ENCODE measurements around the gene LCT.
"Not testable (repeated sequence)": the region's sequence is repeated elsewhere in the genome, so short reads cannot be mapped to it uniquely, and the experiment has no call there.

The LCT gene

GRCh38 chr2:135836596-135837270 is at the start of gene LCT:
Gene LCT, minus strand, starts transcription at chr2:135837184. Its CDS starts 15 bp downstream, at chr2:135837169.
- no peak for DNase-seq

GRCh38 chr2:135885709-135886108 is 48.7 kb upstream of the LCT start:
- no peak for DNase-seq

- no peak for DNase-seq
Observed at GRCh38 chr2:135882415-135882814, 45.4 kb upstream of the LCT start.

GRCh38 chr2:135876770-135877169 is 39.8 kb upstream of the LCT start:
- DNase-seq, result not testable (repeated sequence)

GRCh38 chr2:135876066-135876711 is 39.2 kb upstream of the LCT start, which contains the start of gene MCM6:
Gene MCM6, minus strand, starts transcription at chr2:135876443. Its CDS starts 78 bp downstream, at chr2:135876365.
- DNase-seq, result peak; percentile 99

- peak; percentile 77 for DNase-seq
Observed at GRCh38 chr2:135875491-135876065, 38.6 kb upstream of the LCT start.

GRCh38 chr2:135874777-135875365 is 37.9 kb upstream of the LCT start:
- no peak for DNase-seq

- no peak for DNase-seq
Observed at GRCh38 chr2:135870571-135870970, 33.6 kb upstream of the LCT start.

- DNase-seq, result no peak
Observed at GRCh38 chr2:135863233-135863632, 26.2 kb upstream of the LCT start.

GRCh38 chr2:135862718-135863117 is 25.7 kb upstream of the LCT start:
- no peak for DNase-seq

GRCh38 chr2:135853401-135853800 is 16.4 kb upstream of the LCT start:
- no peak for DNase-seq

GRCh38 chr2:135851858-135852257 is 14.9 kb upstream of the LCT start:
- no peak for DNase-seq

- DNase-seq, result no peak
Observed at GRCh38 chr2:135850892-135851668, 14.1 kb upstream of the LCT start.

- no peak for DNase-seq
Observed at GRCh38 chr2:135849087-135849486, 12.1 kb upstream of the LCT start.

GRCh38 chr2:135845997-135846396 is 9.0 kb upstream of the LCT start:
- no peak for DNase-seq

- DNase-seq, result no peak
Observed at GRCh38 chr2:135845257-135845656, 8.3 kb upstream of the LCT start.

GRCh38 chr2:135844301-135844895 is 7.4 kb upstream of the LCT start:
- DNase-seq, result no peak

GRCh38 chr2:135843671-135844070 is 6.7 kb upstream of the LCT start:
- no peak for DNase-seq

GRCh38 chr2:135840601-135841000 is 3.6 kb upstream of the LCT start:
- no peak for DNase-seq

- no peak for DNase-seq
Observed at GRCh38 chr2:135839713-135840112, 2.7 kb upstream of the LCT start.

- DNase-seq, result no peak
Observed at GRCh38 chr2:135838502-135838901, 1.5 kb upstream of the LCT start.

- no peak for DNase-seq
Observed at GRCh38 chr2:135832891-135833290, 4.1 kb downstream of the LCT start.

All from CD4-positive, alpha-beta T cell treated with Interleukin-17A for 4 hours (primary cell).